ENCODE data around the gene HCFC2. TPM values are rescaled to one million over a fixed set of nuclear protein-coding genes. Genes with fewer than 3 reads are reported as not detected.

HCFC2 gene
- polyA plus RNA-seq, 1 donor (not counting 4 experiments of a cell fraction or from before 2014, with no cell fraction given), result 8.3 TPM

- Histone ChIP-seq H3K36me3 (ENCODE audit: control insufficient read depth in 2 of 2, extremely low read depth in 1 of 2, insufficient read depth in 2 of 2, low read length in 2 of 2) (no peaks in the 10 kb centered on the region), H2AFZ (ENCODE audit: control insufficient read depth, low read length) (no peak overlapping the region), H3K27ac (ENCODE audit: control insufficient read depth, insufficient read depth, low read length) (no peak overlapping the region), H3K27me3 (ENCODE audit: control insufficient read depth, extremely low read depth, insufficient read depth, low read length) (no peaks in the 10 kb centered on the region), H3K4me2 (ENCODE audit: control insufficient read depth, extremely low read depth, insufficient read depth, low read depth, low read length) (no peak overlapping the region), H3K9ac (ENCODE audit: control insufficient read depth, extremely low read depth, insufficient read depth, low read length) (no peak overlapping the region), H3K4me1 (ENCODE audit: control insufficient read depth, extremely low read depth, insufficient read depth, low read length) (peaks cover 10% of the 10 kb centered on the region), H3K9me1 (ENCODE audit: control insufficient read depth, extremely low read depth, insufficient read depth, low read length) (no peaks in the 10 kb centered on the region), H3K9me3 (ENCODE audit: control insufficient read depth, low read depth, low read length) (no peaks in the 10 kb centered on the region), H3K79me2 (ENCODE audit: control insufficient read depth, insufficient read depth, low read length) (no peaks in the 10 kb centered on the region), H3K4me3 (ENCODE audit: control insufficient read depth in 2 of 3, extremely low read depth in 1 of 3, insufficient read depth in 2 of 3, low read depth in 1 of 3, low read length in 3 of 3) (no peak overlapping the region), H4K20me1 (ENCODE audit: control insufficient read depth, extremely low read depth, insufficient read depth, low read length) (no peaks in the 10 kb centered on the region)
- no peak for FAIRE-seq
- TF ChIP-seq CTCF (optimal IDR thresholded peaks at IDR 0.05 in 1 of 3, IDR thresholded peaks at IDR 0.05 in 1 of 3, conservative IDR thresholded peaks at IDR 0.05 in 1 of 3; ENCODE audit: extremely low read depth in 1 of 3, insufficient read depth in 2 of 3, low read length in 3 of 3) (no peak), EZH2 (IDR thresholded peaks at IDR 0.05; ENCODE audit: low read length) (no peak)
- dilution Hi-C loops (cut with MboI; ENCODE audit: extremely low pct_ligation_motif_present, low sequenced_read_pairs), result no loop called here
- no peak for DNase-seq (ENCODE audit: low read depth, low spot score)
These were observed 18.0 kb upstream of the HCFC2 start for GRCh38 chr12:104046306-104046705.

DNA sequence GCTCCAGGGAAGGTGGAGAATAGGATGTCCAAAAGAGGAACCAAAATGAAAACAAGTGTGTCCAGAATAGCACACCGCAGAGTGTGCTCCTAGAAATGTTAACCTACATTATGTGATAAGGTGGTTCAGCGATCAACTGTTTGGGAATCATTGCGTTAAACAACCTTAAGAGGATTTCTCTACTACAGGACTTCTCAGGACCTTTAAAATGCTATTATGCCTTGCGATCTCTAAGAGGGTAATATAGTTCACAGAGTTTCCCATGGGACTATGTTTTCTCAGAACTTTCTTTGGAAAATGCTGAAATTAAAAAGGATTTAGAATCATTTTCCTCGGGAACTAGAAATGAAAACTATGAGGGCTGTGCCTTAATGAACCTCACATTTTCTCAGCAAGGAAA is 16.2 kb upstream of the HCFC2 start:
- Histone ChIP-seq H3K4me2 (ENCODE audit: control insufficient read depth, extremely low read depth, insufficient read depth, low read depth, low read length) (no peak overlapping the region), H3K9ac (ENCODE audit: control insufficient read depth, extremely low read depth, insufficient read depth, low read length) (no peak overlapping the region), H3K4me1 (ENCODE audit: control insufficient read depth, extremely low read depth, insufficient read depth, low read length) (peaks cover 10% of the 10 kb centered on the region), H4K20me1 (ENCODE audit: control insufficient read depth, extremely low read depth, insufficient read depth, low read length) (no peaks in the 10 kb centered on the region), H3K36me3 (ENCODE audit: control insufficient read depth in 2 of 2, extremely low read depth in 1 of 2, insufficient read depth in 2 of 2, low read length in 2 of 2) (no peaks in the 10 kb centered on the region), H3K27ac (ENCODE audit: control insufficient read depth, insufficient read depth, low read length) (no peak overlapping the region), H3K9me1 (ENCODE audit: control insufficient read depth, extremely low read depth, insufficient read depth, low read length) (no peaks in the 10 kb centered on the region), H3K79me2 (ENCODE audit: control insufficient read depth, insufficient read depth, low read length) (no peaks in the 10 kb centered on the region), H3K27me3 (ENCODE audit: control insufficient read depth, extremely low read depth, insufficient read depth, low read length) (no peaks in the 10 kb centered on the region), H3K4me3 (ENCODE audit: control insufficient read depth in 2 of 3, extremely low read depth in 1 of 3, insufficient read depth in 2 of 3, low read depth in 1 of 3, low read length in 3 of 3) (no peak overlapping the region), H2AFZ (ENCODE audit: control insufficient read depth, low read length) (no peak overlapping the region), H3K9me3 (ENCODE audit: control insufficient read depth, low read depth, low read length) (no peaks in the 10 kb centered on the region)
- FAIRE-seq (no peak), DNase-seq (ENCODE audit: low read depth, low spot score) (no peak)
- TF ChIP-seq CTCF (optimal IDR thresholded peaks at IDR 0.05 in 1 of 3, IDR thresholded peaks at IDR 0.05 in 1 of 3, conservative IDR thresholded peaks at IDR 0.05 in 1 of 3; ENCODE audit: extremely low read depth in 1 of 3, insufficient read depth in 2 of 3, low read length in 3 of 3), result no peak
- TF ChIP-seq EZH2 (IDR thresholded peaks at IDR 0.05; ENCODE audit: low read length), result no peak
- dilution Hi-C loops (cut with MboI; ENCODE audit: extremely low pct_ligation_motif_present, low sequenced_read_pairs), result no loop called here

Data from keratinocyte (primary cell).